H1 (cell line): ENCODE measurements around the gene UBE2Q2. TPM values are rescaled to one million over a fixed set of nuclear protein-coding genes. Genes with fewer than 3 reads are reported as not detected.

Experiments used
- CTCF ChIA-PET: fragments of 300-600 bp; sonication (Branson Sonifier 250); formaldehyde crosslinking; loops from one replicate; lab custom pipeline; 2021; ENCODE audit not compliant: partially characterized antibody; lab: Charles Lee
- POLR2A ChIA-PET: fragments of 300-600 bp; sonication (Branson Sonifier 250); formaldehyde crosslinking; loops from one replicate; lab custom pipeline; 2021; ENCODE audit warnings: inconsistent platforms; ENCODE audit not compliant: partially characterized antibody; lab: Charles Lee
- DNase-seq, 2 experiments: peaks; one replicate each; pipeline versions ENCODE4 v3.0.0 to v3.0.0-alpha.2; 2010 to 2022; ENCODE audit warnings: low spot score in 2 of 2, low read depth in 1 of 2, mixed read lengths in 1 of 2
- FAIRE-seq: peaks from 2 replicates; lab custom pipeline; 2011; peaks lifted over from hg19 to GRCh38; lab: Jason Lieb, UNC
- H2AFZ ChIP-seq: 2 replicates; pipeline ENCODE4 v1.8.1; 2012; ENCODE audit warnings: low read length, inconsistent platforms
- H2AK5ac ChIP-seq: 2 replicates; pipeline ENCODE4 v1.6.1; 2013; ENCODE audit warnings: low read depth, low read length
- H2BK120ac ChIP-seq: replicated peaks from 2 replicates; pipeline ENCODE3; 2013; ENCODE audit warnings: low read depth, low read length, inconsistent platforms
- H2BK12ac ChIP-seq: 2 replicates; pipeline ENCODE4 v1.6.1; 2013; ENCODE audit warnings: low read depth, low read length
- H2BK15ac ChIP-seq: 2 replicates; pipeline ENCODE4 v1.6.1; 2013; ENCODE audit warnings: low read length
- H2BK20ac ChIP-seq: 2 replicates; pipeline ENCODE4 v1.6.1; 2013; ENCODE audit warnings: low read length
- H2BK5ac ChIP-seq: 2 replicates; pipeline ENCODE4 v1.6.1; 2013; ENCODE audit warnings: low read depth, low read length
- H3K14ac ChIP-seq: 2 replicates; pipeline ENCODE4 v1.6.1; 2013; ENCODE audit warnings: inconsistent platforms; ENCODE audit not compliant: insufficient read length
- H3K18ac ChIP-seq: 2 replicates; pipeline ENCODE4 v1.6.1; 2013; ENCODE audit warnings: low read length; ENCODE audit errors: extremely low read depth
- H3K23ac ChIP-seq: 2 replicates; pipeline ENCODE4 v1.6.1; 2013; ENCODE audit warnings: inconsistent platforms; ENCODE audit not compliant: insufficient read length
- H3K23me2 ChIP-seq: 2 replicates; pipeline ENCODE4 v1.6.1; 2013; ENCODE audit warnings: low read depth, low read length
- H3K27ac ChIP-seq: 2 replicates; pipeline ENCODE4 v1.6.1; 2011; ENCODE audit warnings: low read depth, low read length, inconsistent platforms
- H3K27me3 ChIP-seq, 4 experiments: replicated peaks in 1 of 4; 1 replicate in 1 of 4; 2 replicates in 3 of 4; pipeline versions ENCODE4 v1.6.1 to v1.8.1; 2011 to 2013; ENCODE audit warnings: low read length in 3 of 4, mild to moderate bottlenecking in 3 of 4, inconsistent platforms in 2 of 4, mixed read lengths in 2 of 4, moderate library complexity in 1 of 4; ENCODE audit not compliant: control insufficient read depth in 3 of 4, insufficient read depth in 3 of 4; ENCODE audit errors: extremely low read depth in 1 of 4
- H3K36me3 ChIP-seq, 4 experiments: 2 replicates each; pipeline versions ENCODE4 v1.6.1 to v1.8.1; 2011 to 2013; ENCODE audit warnings: mild to moderate bottlenecking in 4 of 4, low read length in 3 of 4, moderate library complexity in 2 of 4, control low read depth in 1 of 4, inconsistent platforms in 1 of 4; ENCODE audit not compliant: insufficient read depth in 4 of 4, control insufficient read depth in 2 of 4
- H3K4ac ChIP-seq: replicated peaks from 2 replicates; pipeline ENCODE3; 2013; ENCODE audit warnings: low read length, low read depth, mixed read lengths, inconsistent platforms; ENCODE audit not compliant: insufficient read length
- H3K4me1 ChIP-seq, 4 experiments: replicated peaks in 1 of 4; 1 replicate in 1 of 4; 2 replicates in 3 of 4; pipeline versions ENCODE4 v1.6.1 to v1.8.1; 2011 to 2013; ENCODE audit warnings: low read length in 3 of 4, inconsistent platforms in 2 of 4, mixed read lengths in 1 of 4; ENCODE audit not compliant: insufficient read depth in 4 of 4, control insufficient read depth in 3 of 4
- H3K4me2 ChIP-seq, 2 experiments: 2 replicates each; pipeline versions ENCODE4 v1.6.1 to v1.8.1; 2011 to 2013; ENCODE audit warnings: low read depth in 2 of 2, low read length in 2 of 2, control low read depth in 1 of 2, inconsistent platforms in 1 of 2, mild to moderate bottlenecking in 1 of 2; ENCODE audit not compliant: insufficient read depth in 1 of 2
- H3K4me3 ChIP-seq, 4 experiments: fragments of 200-600, 300-600 bp in 1 of 4; sonication (generic), shearing (Covaris generic), sonication (Bioruptor Twin) in 1 of 4; 2 replicates each; pipeline versions ENCODE4 v1.5.1 to v1.8.1; 2011 to 2016; ENCODE audit warnings: low read length in 4 of 4, low read depth in 3 of 4, control low read depth in 2 of 4, inconsistent platforms in 2 of 4, mild to moderate bottlenecking in 2 of 4, mixed read lengths in 1 of 4, moderate library complexity in 1 of 4; ENCODE audit not compliant: insufficient read depth in 2 of 4; ENCODE audit errors: extremely low read depth in 1 of 4
- H3K56ac ChIP-seq: replicated peaks from 2 replicates; pipeline ENCODE3; 2013; ENCODE audit warnings: low read depth, mild to moderate bottlenecking, mixed read lengths, low read length, inconsistent platforms; ENCODE audit not compliant: insufficient read length
- H3K79me1 ChIP-seq: 2 replicates; pipeline ENCODE4 v1.6.1; 2013; ENCODE audit warnings: low read depth, low read length, control low read depth
- H3K79me2 ChIP-seq, 2 experiments: 2 replicates each; pipeline versions ENCODE4 v1.6.1 to v1.8.1; 2012 to 2013; ENCODE audit warnings: low read length in 2 of 2, mild to moderate bottlenecking in 2 of 2, inconsistent platforms in 1 of 2; ENCODE audit not compliant: insufficient read depth in 2 of 2, control insufficient read depth in 1 of 2
- H3K9ac ChIP-seq, 4 experiments: replicated peaks in 1 of 4; 1 replicate in 1 of 4; 2 replicates in 3 of 4; pipeline versions ENCODE4 v1.6.1 to v1.8.1; 2011 to 2013; ENCODE audit warnings: low read depth in 3 of 4, low read length in 3 of 4, control low read depth in 2 of 4, mild to moderate bottlenecking in 2 of 4, moderate library complexity in 2 of 4, inconsistent platforms in 1 of 4; ENCODE audit errors: extremely low read depth in 1 of 4
- H3K9me3 ChIP-seq, 2 experiments: 2 replicates each; pipeline versions ENCODE4 v1.6.1 to v1.8.1; 2012 to 2013; ENCODE audit warnings: mild to moderate bottlenecking in 2 of 2, moderate library complexity in 2 of 2, control low read depth in 1 of 2, inconsistent platforms in 1 of 2, low read depth in 1 of 2, low read length in 1 of 2, mixed read lengths in 1 of 2; ENCODE audit not compliant: insufficient read depth in 2 of 2
- H4K20me1 ChIP-seq, 2 experiments: replicated peaks in 1 of 2; 2 replicates each; pipeline versions ENCODE3 to v1.8.1; 2011 to 2013; ENCODE audit warnings: inconsistent platforms in 2 of 2, low read length in 2 of 2, mild to moderate bottlenecking in 1 of 2; ENCODE audit not compliant: insufficient read depth in 2 of 2, control insufficient read depth in 1 of 2
- H4K5ac ChIP-seq: 2 replicates; pipeline ENCODE4 v1.6.1; 2013; ENCODE audit warnings: low read length, low read depth, mixed read lengths, inconsistent platforms; ENCODE audit not compliant: insufficient read length
- H4K8ac ChIP-seq: 2 replicates; pipeline ENCODE4 v1.8.0; 2013; ENCODE audit warnings: mild to moderate bottlenecking, moderate library complexity, low read length, inconsistent platforms; ENCODE audit not compliant: insufficient read depth; ENCODE audit errors: extremely low read depth
- H4K91ac ChIP-seq: replicated peaks from 2 replicates; pipeline ENCODE3; 2013; ENCODE audit warnings: low read length, mixed read lengths, inconsistent platforms; ENCODE audit not compliant: insufficient read length
- CREB1 ChIP-seq: IDR thresholded peaks from 2 replicates; pipeline ENCODE4 v1.6.1; 2012; ENCODE audit warnings: inconsistent platforms
- FOSL1 ChIP-seq: IDR thresholded peaks from 2 replicates; pipeline ENCODE4 v1.6.1; 2011; ENCODE audit warnings: mild to moderate bottlenecking, low read depth, low read length, moderate library complexity; ENCODE audit not compliant: insufficient read depth
- RAD21 ChIP-seq, 2 experiments: IDR thresholded peaks in 1 of 2; conservative IDR thresholded peaks in 1 of 2; 2 replicates each; pipeline ENCODE4 v1.6.1; 2011; ENCODE audit warnings: low read depth in 2 of 2, low read length in 2 of 2, improper control_type of control experiment in 1 of 2, inconsistent platforms in 1 of 2, mild to moderate bottlenecking in 1 of 2, moderate library complexity in 1 of 2
- SIN3A ChIP-seq, 2 experiments: IDR thresholded peaks in 1 of 2; conservative IDR thresholded peaks in 1 of 2; 2 replicates each; pipeline ENCODE4 v1.6.1; 2011 to 2012; ENCODE audit warnings: low read length in 2 of 2, improper control_type of control experiment in 1 of 2, low read depth in 1 of 2, mild to moderate bottlenecking in 1 of 2
- SUZ12 ChIP-seq: fragments of 200-600 bp; sonication (generic); IDR thresholded peaks from 2 replicates; pipeline ENCODE4 v1.6.1; 2012; ENCODE audit warnings: mild to moderate bottlenecking, inconsistent platforms, low read length, moderate library complexity, mixed read lengths
- WGBS, 2 experiments: shearing (Covaris generic) in 1 of 2; methylation state at CpG; one replicate each; pipeline versions ENCODE4 v1.1.6 to v1.1.7; 2013 to 2015; ENCODE audit warnings: low lambda C conversion rate in 2 of 2, mixed read lengths in 2 of 2, inconsistent platforms in 1 of 2, low coverage in 1 of 2, missing lambda C conversion rate in 1 of 2; ENCODE audit not compliant: insufficient replicate concordance in 2 of 2, insufficient coverage in 1 of 2, insufficient read length in 1 of 2; ENCODE audit errors: extremely low coverage in 1 of 2, missing lambda C conversion rate in 1 of 2; 5-methylcytosine and 5-hydroxymethylcytosine counted together
- polyA plus RNA-seq, 7 experiments: library from polyadenylated mRNA; depleted of rRNA in 3 of 7; stranded (reverse) in 5 of 7; unstranded in 2 of 7; fragments of >200 nt in 5 of 7; fragments of 200-250 nt in 2 of 7; gene quantifications; 1 replicate in 5 of 7; 2 replicates in 1 of 7; 4 replicates in 1 of 7; pipeline versions ENCODE4 v1.2.1 to v1.2.3, GENCODE V29; 2011 to 2013; ENCODE audit warnings: missing spikeins in 2 of 7, mixed read lengths in 2 of 7
- total RNA-seq: library from RNA; stranded (reverse); fragmentation: NEBNext Ultra II Directional; extraction: Animal tissue kit (Norgen Biotek cat#: 25700); gene quantifications from 2 replicates; pipeline ENCODE4 v1.2.1, GENCODE V29; 2021
- TF ChIP-seq, protein P1 (sequence below): IDR thresholded peaks from 2 replicates; pipeline ENCODE4 v1.6.1; 2012; ENCODE audit warnings: inconsistent platforms
- TF ChIP-seq, protein P2 (sequence below): IDR thresholded peaks from 2 replicates; pipeline ENCODE4 v1.6.1; 2012; ENCODE audit warnings: inconsistent platforms

Gene UBE2Q2
- total and polyA plus RNA-seq, 2 of the 8 experiments (the other 6 are each of a cell fraction or from before 2014, with no cell fraction given): 10.1 to 22.7 TPM

DNA sequence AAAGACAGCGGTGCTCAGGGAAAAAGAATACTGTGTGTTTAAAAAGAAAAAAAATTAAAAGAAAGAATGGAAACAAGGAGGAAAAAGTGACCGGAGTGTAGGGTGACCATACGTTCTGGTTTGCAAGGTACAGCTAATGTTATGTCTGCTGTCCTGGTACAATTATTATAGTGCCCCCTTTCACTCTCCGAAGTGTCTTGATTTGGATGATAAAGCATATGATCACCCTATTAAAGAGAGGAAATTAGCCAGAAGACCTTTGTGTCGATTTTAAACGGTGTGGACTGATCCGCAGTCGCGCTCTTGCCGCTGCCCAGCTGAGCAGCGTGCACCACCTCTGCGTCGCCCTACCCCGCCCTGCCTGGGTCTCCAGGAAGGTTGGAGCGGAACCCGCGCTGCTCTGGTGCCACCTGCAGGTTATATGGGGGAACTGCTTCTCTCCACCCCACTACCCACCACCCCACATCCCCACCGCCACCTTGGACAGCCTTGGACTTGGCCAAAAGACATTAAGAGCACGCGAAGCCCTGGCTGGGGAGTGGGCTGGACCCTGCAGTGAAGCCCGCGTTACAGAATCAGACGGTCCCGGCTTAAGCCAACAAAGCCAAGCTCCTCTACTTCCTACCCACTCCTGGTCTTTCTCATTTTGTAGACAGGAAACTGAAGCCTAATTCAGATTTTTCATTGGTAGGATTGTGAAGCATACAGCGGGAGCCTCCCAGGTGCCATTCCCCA lies 41.2 kb upstream of the UBE2Q2 start:
- H3K79me1 ChIP-seq: no peaks in the 10 kb centered on the region
- H4K8ac ChIP-seq: no peak overlapping the region
- no peak overlapping the region for H4K5ac ChIP-seq
- no peaks in the 10 kb centered on the region; a peak in 1 of 7 replicates for H3K4me1 ChIP-seq
- no peaks in the 10 kb centered on the region for H3K79me2 ChIP-seq
- no peak overlapping the region for H3K14ac ChIP-seq
- H3K9ac ChIP-seq: no peak overlapping the region
- no peak overlapping the region for H3K4ac ChIP-seq
- peak overlapping the region; percentile 92; the same call in 1 of the 2 replicates for H2AFZ ChIP-seq
- no peak overlapping the region for H2BK15ac ChIP-seq
- no peaks in the 10 kb centered on the region for H3K36me3 ChIP-seq
- no peak overlapping the region for H2AK5ac ChIP-seq
- no peaks in the 10 kb centered on the region for H4K20me1 ChIP-seq
- no peak overlapping the region for H2BK120ac ChIP-seq
- H3K9me3 ChIP-seq: no peaks in the 10 kb centered on the region
- 14% methylated on average over 24 of the region's 25 CpGs; no CpG with 5 or more reads in 1 of the 2 experiments for WGBS, 2 experiments
- H2BK5ac ChIP-seq: no peak overlapping the region
- H3K27me3 ChIP-seq: peaks cover 0 to 9% (median 4%) of the 10 kb centered on the region in 4 experiments; a peak in 3 of 7 replicates
- CTCF ChIA-PET: interaction anchor here (0.6 to 13.0 kb wide), 42 partner anchors 9 to 199 kb away, joined by 3 to 224 read pairs (median 4); a partner anchor contains a TSS
- H3K23me2 ChIP-seq: no peaks in the 10 kb centered on the region
- H3K27ac ChIP-seq: no peak overlapping the region
- peak overlapping the region in 3 of 4 experiments; percentile 14 to 45 (median 26); a peak in 4 of 8 replicates for H3K4me3 ChIP-seq
- no peak overlapping the region for H2BK12ac ChIP-seq
- H4K91ac ChIP-seq: no peak overlapping the region
- no peak overlapping the region for H3K23ac ChIP-seq
- H3K4me2 ChIP-seq: peak overlapping the region; percentile 0 to 64; a peak in 3 of 4 replicates
- no peak overlapping the region for H2BK20ac ChIP-seq
- no peak for FAIRE-seq
- DNase-seq: peak; percentile 47 to 95
- no peak overlapping the region for H3K18ac ChIP-seq
- POLR2A ChIA-PET: no interaction called here
- H3K56ac ChIP-seq: no peak overlapping the region
- TF ChIP-seq SIN3A (conservative IDR thresholded peaks at IDR 0.05 in 1 of 2, IDR thresholded peaks at IDR 0.05 in 1 of 2; ENCODE audit: low read depth in 1 of 2, low read length in 2 of 2) (0 out of 4 replicates have a peak, but pooled peaks of 1 of the 2 experiments have one; percentile 39), SUZ12 (no peak), CREB1 (peak; percentile 33; the same call in 1 of the 2 replicates), FOSL1 (no peak), RAD21 (IDR thresholded peaks at IDR 0.05 in 1 of 2, conservative IDR thresholded peaks at IDR 0.05 in 1 of 2; ENCODE audit: low read depth in 2 of 2, low read length in 2 of 2) (peak; percentile 93 to 94)
- TF ChIP-seq, protein P1, sequence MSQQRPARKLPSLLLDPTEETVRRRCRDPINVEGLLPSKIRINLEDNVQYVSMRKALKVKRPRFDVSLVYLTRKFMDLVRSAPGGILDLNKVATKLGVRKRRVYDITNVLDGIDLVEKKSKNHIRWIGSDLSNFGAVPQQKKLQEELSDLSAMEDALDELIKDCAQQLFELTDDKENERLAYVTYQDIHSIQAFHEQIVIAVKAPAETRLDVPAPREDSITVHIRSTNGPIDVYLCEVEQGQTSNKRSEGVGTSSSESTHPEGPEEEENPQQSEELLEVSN: 0 out of 2 replicates have a peak, but pooled peaks have one; percentile 26
- TF ChIP-seq, protein P2, sequence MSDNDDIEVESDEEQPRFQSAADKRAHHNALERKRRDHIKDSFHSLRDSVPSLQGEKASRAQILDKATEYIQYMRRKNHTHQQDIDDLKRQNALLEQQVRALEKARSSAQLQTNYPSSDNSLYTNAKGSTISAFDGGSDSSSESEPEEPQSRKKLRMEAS: peak; percentile 74
